GM18502 (cell line): Measurements from ENCODE around the gene GPR155.
"Not testable (repeated sequence)": the region's sequence is repeated elsewhere in the genome, so short reads cannot be mapped to it uniquely, and the experiment has no call there.

Source experiments
- ATAC-seq: cut with Tn5 transposase; IDR thresholded peaks from one replicate; pipeline ENCODE4 v1.9.1; 2021; ENCODE audit warnings: mild to moderate bottlenecking; ENCODE audit not compliant: unreplicated experiment, poor library complexity

Gene GPR155

DNA sequence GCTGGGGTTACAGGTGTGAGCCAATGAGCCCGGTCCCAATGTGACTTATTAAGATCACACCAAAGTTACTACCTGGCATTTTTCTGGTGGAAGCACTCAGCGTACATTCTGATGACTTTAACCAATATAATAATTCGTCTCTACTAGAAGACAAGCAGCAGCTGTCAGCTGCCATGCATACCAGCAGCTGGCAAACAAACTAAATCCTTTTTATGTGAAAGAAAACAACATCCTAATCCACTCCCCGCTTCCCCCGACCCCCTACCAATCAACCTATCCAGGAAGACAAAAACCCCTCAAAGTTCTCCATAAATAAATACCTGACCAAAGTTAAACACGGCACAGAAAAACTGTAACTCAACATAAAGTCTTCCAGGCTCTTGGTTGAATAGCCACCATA is 42.1 kb downstream of the GPR155 start:
- ATAC-seq: no peak

DNA sequence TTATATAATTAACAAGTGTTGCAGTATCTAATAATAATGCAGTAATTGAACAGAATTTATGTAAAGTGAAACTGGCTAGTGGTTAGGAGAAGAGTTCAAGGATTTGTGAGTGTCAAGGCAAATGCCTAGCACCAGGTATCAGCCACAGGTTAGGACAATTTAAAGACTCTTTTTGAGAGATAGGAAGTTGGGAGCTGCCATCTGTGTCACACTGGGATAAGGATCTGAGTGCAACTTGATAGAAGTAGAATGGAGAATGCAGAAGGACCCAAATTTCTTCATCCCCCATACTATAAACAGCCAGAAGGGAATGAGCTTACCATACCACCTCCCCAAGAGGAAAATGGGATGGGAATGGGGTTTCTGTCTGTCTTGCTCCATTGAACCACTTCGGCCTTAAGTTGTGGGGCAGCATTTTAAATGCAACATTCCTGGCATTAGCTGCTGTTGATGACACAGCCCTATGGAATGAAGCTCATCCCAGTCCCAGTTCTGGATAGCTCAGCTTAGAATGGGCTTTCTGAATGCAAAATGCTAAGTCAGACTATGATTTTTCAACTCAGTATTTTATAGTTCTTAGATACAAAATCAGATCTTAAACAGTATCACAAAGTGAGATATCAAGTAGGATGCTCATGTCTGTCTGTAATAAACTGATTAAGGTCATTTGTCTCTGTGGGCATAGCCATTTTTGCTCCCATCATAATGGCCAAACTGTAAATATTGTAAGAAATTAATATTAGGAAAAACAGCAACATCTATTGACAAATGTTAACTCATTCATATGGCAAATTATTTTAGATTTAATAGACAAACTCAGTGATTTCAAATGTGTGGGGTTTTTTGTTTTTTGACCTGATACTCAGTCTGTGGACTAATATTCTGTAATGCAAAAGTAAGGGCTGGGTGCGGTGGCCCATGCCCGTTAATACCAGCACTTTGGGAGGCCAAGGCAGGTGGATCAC is 44.0 kb downstream of the GPR155 start:
- no peak for ATAC-seq

DNA sequence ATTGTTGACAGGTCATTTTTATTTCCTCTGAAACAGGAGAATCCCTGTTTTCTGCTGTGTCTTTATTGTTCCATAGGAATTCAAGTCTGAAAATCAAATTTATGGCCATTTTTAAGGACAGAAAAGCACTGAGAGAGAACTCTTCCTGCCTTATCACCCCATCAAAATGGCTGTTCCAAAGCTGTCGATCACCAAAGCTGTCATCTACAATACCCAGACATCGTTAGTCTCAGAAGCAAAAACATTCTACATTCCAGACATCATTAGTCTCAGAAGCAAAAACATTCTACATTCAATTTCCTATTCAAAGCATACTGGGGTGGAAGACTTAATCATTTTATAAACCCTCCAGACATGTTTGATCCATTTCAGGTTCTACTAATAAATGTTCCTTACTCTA is 46.9 kb downstream of the GPR155 start:
- ATAC-seq: no peak

DNA sequence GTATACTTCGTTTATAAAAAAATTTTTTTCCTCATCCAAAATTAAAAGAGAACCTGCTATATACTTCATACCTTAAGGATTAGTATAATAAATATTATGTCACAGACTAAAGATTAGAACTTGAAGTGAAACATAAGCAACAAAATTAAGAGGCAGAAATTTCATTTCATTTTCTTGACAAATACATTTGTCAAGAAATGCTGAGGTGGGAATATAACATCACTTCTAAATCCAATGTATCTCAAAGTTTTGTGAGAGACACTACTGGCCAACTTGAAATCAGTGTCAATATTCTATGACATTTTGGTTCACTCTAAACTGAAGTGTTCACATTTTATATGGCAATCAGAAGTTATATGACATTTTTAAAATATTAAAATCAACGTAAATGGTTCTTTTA is 47.5 kb downstream of the GPR155 start:
- ATAC-seq: no peak

DNA sequence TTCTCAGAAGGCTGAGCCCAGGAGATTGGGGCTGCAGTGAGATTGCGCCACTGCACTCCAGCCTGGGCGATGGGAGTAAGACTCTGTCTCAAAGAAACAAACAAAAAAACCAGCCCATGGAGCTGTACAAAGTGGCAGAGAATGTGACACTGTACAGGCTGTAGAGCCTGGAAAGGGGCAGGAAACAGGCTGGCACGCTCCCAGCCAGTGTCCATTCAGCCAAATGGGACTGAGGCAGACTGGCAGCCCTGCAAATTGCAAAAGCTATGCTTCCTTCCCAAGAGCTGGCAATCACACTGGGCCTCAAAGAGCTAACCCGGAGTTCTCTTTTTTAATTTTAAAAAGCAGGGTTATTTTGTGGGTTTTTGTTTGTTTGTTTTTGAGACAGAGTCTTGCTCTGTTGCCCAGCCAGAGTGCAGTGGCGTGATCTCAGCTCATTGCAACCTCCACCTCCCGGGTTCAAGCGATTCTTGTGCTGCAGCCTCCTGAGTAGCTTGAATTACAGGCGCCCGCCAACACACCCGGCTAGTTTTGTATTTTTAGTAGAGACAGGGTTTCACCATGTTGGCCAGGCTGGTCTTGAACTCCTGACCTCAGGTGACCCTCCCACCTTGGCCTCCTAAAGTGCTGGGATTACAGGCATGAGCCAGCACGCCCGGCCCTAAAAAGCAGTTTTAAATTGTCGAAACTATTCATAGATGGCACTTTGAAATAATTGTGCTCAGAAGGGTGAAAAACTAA is 48.5 kb downstream of the GPR155 start:
- ATAC-seq: no peak

DNA sequence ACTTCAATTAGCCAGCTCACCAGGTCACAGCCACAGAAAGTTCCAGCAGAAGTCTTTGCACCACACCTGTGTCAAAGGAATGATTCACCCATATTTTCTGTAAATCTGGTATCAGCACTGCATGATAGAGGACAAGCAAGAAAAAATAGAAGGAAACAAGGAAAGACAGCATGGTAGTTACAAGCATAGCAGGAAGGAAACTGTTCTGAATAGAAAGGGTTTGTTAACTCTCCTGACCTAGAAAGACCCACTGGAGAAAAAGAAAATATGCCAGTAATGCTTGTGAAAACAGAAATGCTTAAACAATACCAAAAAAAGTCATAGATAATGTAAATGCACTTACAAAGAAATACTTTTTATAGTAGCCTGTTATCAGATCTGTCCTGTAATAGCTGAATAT is 50.5 kb downstream of the GPR155 start:
- ATAC-seq: no peak

DNA sequence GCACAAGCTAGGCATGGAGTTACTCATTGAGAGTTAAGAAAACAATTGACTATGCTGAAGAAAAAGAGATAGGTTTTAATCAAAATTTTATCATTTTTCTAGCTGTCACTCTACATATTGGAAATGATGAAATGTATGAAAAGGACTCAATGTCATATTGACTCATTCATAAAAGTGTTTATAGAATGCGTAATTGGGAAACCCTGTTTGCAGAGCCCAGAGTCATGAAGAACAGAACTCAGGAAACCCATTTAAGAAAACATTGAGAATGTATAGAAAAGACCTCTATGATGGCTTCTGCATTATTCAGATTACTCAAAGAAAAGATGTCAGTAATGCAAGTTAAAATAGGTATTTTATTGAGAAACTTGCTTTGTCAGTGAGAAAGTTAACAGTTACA is 54.9 kb downstream of the GPR155 start:
- ATAC-seq: no peak

DNA sequence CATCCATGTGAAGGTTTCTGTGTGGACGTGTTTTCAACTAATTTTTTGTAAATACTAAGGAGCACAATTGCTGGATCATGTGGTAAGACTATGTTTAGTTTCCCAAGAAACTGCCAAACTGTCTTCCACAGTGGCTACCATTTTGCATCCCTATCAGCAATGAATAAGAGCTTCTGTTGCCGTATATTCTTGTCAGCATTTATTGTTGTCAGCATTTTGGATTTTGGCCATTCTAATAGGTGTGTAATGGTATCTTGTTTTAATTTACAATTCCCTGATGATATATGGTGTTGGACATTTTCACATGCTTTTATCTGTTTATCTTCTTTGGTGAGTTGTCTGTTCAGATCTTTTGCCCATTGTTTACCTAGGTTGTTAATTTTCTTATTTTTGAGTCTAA is 56.8 kb downstream of the GPR155 start:
- ATAC-seq: no peak

DNA sequence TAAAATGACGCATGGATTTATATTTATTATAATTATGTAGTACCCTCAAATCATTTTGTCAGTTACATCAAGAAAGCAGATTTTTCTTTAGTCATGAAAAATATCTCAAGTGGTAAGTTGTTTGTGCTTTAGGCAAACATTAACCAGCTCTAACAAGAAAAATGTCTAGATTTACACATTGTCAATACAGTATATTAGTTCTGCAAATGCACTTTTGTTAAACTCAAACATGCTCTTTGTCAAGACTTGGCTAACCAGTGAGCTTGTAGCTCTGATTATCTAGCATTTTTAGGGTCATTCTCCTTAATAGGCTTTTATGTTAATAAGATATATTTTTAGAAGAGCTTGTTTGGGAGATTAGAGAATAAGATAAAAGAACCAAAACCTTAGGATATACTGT is 58.6 kb downstream of the GPR155 start:
- ATAC-seq: no peak

DNA sequence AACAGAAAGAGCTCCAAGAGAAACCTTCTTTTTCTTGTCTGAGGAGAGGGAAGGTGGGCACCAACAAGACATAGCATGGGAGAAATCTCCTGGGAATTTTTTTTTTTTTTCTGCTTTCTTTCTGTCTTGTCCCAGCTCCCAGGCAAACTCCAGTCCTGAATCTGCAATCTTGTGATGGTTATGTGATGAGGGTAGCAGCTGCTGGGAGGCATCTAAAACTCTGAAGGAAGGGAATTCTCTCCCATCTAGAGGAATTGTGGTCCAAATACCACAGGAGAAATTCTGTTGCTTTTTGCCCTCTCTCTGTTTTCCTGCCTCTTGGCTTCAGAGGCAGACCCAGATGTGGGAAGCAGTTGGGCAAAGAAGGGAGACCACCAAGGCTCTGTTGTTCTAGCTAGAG is 74.6 kb downstream of the GPR155 start:
- no peak for ATAC-seq

DNA sequence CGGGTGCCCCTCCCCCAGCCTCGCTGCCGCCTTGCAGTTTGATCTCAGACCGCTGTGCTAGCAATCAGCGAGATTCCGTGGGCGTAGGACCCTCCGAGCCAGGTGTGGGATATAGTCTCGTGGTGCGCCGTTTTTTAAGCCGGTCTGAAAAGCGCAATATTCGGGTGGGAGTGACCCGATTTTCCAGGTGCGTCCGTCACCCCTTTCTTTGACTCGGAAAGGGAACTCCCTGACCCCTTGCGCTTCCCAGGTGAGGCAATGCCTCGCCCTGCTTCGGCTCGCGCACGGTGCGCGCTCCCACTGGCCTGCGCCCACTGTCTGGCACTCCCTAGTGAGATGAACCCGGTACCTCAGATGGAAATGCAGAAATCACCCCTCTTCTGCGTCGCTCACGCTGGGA is 76.8 kb downstream of the GPR155 start:
- ATAC-seq: not testable (repeated sequence)

DNA sequence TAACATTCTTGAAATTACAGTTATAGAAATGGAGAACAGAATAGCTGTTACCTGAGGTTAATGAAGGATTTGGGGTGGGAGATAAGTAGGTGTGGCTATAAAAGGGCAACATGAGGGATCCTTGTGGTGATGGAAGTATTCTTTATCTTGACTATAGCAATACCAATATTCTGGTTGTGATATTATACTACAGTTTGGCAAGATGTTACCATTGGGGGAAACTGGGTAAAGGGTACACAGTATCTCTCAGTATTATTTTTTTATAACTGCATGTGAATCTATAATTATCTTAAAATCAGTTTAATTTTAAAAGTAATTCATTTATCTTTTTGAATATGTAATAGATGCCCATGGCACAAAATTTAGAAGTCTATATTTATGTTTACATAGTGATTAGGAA is 83.2 kb downstream of the GPR155 start:
- ATAC-seq: no peak

DNA sequence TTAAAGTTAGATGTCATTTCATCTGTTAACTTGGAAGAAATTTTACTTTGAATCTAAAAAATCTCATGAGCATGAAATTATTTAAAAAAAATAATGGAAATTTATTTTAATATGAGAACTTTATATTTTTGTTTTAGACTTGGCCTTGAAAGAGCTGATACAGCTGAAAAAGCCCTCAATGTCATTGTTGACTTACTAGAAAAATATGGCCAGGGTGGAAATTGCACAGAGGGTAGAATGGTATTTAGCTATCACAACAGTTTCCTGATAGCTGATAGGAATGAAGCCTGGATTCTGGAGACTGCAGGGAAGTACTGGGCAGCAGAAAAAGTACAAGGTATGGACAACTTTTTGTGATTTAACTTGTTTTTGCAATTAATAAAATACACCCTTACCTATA is 86.0 kb downstream of the GPR155 start:
- ATAC-seq: no peak

DNA sequence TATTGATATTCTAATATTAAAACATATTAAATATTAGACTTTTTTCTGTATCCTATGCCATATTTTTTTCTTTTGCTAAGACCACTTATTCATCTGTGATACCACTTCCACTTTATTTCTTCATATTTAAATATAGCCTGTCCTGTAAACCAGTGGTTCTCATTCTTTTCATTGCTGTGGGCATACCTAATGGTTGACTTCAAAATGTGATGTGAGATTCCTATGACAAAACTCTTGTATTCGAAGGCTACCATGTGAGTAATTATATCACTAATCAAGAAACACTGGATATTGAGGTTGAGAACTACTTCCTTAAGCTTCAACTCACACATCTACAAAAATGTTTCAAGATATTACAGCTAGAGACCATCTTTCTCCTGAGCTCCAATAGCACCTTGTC is 87.7 kb downstream of the GPR155 start:
- ATAC-seq: no peak

DNA sequence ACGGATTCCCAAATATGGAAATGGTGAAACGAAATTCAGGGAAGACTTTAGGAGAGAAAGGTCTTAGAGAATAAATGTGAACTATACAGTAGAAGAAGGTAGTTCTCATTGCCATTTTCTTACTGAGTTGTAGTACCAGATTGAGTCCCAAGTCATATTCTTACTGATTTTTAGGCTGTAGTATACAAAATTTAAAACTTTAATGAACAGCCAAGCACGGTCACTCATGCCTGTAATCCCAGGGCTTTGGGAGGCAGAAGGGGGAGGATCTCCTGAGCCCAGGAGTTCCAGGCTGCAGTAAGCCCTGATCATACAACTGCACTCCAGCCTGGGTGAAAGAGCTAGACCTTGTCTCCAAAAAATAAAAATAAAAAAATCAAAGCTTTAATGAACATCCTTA is 89.1 kb downstream of the GPR155 start:
- ATAC-seq: no peak

DNA sequence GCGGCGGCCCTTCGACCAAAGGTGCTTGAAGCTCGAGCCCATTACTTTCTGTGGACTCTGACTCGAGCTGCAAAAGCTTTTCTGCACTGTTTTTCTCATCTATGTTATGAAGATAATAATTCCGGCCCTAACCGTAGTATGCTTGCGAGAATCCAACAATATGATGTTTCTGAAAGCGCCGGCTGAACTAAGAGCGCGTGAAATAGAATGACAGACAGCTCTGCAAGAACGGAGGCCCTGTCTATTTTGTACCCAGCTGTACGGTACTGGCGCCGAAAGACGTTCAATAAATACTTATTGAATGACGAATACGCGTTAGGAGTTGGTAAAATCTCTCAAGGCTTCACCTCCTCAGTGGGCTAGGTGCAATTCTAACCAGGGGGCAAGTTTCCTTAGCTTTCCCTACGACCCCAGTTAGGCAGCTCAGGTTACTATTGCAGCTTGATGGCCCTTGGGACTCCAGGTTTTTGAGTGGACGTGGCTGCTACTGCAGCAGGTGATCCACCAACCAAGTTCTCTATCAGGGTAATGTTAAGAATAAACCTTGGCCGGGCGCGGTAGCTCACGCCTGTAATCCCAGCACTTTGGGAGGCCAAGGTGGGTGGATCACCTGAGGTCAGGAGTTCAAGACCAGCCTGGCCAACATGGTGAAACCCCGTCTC is 90.7 kb downstream of the GPR155 start:
- peak; percentile 32 for ATAC-seq

DNA sequence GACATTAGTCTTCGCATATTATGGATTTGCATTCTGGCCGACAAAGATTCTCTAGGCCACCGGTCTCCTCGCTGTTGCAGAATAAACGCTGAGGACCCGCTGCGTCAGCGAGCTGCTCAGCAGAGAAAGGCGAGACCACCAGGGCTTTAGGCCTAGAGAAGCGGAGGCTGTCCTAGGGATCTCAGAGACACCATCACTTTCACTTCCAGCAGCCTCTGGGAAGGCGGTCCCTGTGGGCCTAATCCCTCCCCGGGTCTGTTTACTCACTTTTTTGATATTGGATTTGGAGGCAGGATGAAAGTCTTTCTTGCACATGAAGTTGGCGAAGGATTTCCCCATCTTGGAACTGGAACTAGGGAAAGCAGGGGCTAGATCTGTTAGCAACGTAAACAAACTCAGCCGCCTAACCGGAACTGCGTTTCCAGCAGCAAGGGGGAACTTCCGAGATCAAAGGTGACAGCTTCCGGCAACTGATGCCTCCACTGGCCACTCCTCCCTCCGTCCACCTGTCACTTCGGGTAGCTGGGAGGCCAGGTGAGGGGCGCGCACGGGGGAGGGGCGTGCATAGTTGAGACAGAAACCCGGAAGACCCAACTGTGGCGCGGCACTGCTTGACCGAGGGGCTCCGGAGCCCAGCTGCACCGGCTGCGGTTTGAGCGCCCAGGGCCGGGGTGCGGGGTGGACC is 91.4 kb downstream of the GPR155 start, which contains the start of gene SCRN3:
Gene SCRN3 (plus strand): TSS at position 447 of the 685 bp plus-strand sequence. CDS start 2,554 bp downstream, outside the sequence.
- ATAC-seq: peak; percentile 95

DNA sequence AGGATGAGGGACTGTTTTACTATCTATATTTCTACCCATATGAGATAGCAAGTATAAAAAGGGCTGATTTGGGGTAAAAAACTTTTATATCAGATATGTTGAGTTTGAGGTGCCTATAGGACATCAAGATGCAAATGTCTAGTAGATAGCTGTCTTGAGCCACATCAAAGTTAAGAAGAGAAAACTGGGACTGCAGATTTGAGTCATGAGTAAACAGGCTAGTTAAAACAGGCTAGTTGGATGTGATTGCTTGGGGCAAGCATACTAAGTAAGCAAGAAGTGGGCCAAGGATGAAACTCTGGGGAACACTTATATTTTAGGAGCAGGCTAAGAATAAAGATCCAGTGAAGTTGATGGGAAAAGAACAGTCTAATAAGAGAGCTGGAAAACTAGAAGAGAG is 94.1 kb downstream of the GPR155 start:
- no peak for ATAC-seq

DNA sequence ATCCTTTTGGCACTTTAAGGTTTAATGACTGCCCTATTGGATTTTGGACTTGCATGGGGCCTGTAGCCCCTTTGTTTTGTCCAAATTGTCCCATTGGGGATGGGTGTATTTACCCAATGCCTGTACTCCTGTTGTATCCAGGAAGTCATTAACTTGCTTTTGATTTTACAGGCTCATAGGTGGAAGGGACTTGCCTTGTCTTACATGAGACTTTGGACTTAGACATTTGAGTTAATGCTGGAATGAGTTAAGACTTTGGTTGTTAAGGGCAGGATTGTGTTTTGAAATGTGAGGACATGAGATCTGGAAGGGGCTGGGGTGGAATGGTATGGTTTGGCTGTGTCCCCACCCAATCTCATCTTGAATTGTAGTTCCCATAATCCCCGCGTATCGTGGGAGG is 96.5 kb downstream of the GPR155 start:
- not testable (repeated sequence) for ATAC-seq

DNA sequence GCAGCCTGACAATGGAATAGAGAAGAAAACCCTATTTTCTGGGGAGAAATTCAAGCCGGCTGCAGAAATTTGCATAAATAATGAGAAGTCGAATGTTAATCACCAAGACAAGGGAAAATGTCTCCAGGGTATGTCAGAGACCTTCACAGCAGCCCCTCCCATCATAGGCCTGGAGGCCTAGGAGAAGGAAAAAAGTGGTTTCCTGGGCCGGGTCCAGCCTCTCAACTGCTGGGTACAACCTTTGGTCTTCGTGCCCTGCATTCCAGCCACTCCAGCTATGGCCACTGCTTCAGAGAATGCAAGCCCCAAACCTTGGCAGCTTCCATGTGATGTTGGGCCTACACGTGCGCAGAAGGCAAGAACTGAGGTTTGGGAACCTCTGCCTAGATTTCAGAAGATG is 97.3 kb downstream of the GPR155 start:
- ATAC-seq: no peak
